ENCODE data around the gene GALNT11.

GALNT11 gene

DNA sequence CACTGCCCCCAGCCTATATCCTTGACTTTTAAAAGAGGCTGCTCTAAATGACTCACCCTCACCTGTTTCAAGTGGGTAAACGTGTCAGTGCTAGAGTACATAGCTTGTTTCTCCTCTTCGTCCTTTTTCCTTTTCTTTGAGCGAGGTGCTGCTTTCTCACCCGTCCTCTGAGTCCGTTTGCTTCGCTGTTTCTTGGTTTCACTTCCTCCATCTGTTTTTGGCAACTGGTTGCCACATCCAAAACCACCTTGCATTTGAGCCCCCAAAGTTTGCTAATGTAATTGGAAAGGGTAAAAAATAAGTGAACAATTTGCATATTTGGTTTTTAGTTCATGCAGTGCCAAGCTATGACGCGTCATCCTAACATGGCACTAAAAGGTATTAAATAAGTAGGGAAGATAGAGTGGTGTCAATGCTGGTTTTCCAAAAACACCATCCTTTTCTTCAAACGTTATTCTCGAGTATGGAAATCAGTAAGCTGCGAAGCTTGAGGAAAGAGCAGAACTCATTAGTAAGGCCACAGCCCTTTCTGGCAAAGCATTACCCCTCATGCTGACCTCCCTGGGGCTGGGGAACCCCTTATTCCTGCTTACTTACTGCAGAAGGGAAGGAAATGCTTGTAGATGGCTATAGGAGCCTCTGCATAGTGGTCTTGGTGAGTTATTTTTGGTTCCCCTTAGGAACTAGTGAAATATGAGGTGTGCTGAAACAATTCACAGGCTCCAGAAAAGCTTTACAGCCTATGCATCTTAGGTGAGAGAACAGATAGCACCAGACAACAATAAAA, 133.5 kb downstream of the GALNT11 start:
- no peak for DNase-seq

GRCh38 chr7:152161171-152161570, 135.7 kb downstream of the GALNT11 start:
- DNase-seq: no peak

GRCh38 chr7:152162287-152162686, 136.8 kb downstream of the GALNT11 start:
- no peak for DNase-seq

Data from T-helper 9 cell (primary cell).